Uterus (tissue), 4 donors: ENCODE results near the gene NPTX1. TPM values are rescaled to one million over a fixed set of nuclear protein-coding genes. Genes with fewer than 3 reads are reported as not detected.

Source experiments
- DNase-seq, 2 donors: peaks; one replicate each; pipeline ENCODE4 v3.0.0-alpha.2; 2019 to 2020
- H3K27ac ChIP-seq, 2 donors: fragments of 200-600 bp; sonication (generic); 1 replicate in 1 of 2; 2 replicates in 1 of 2; pipeline ENCODE4 v1.5.1; 2016 to 2018
- H3K27me3 ChIP-seq, 2 donors: fragments of 200-600 bp; sonication (generic); one replicate each; pipeline ENCODE4 v1.5.1; 2018 to 2019; ENCODE audit warnings: control low read depth in 1 of 2
- H3K36me3 ChIP-seq, 2 donors: fragments of 200-600 bp; sonication (generic); one replicate each; pipeline ENCODE4 v1.5.1; 2019; ENCODE audit warnings: control low read depth in 1 of 2
- H3K4me1 ChIP-seq, 2 donors: fragments of 200-600 bp; sonication (generic); one replicate each; pipeline ENCODE4 v1.5.1; 2018 to 2019; ENCODE audit warnings: control low read depth in 1 of 2
- H3K4me3 ChIP-seq, 2 donors: fragments of 200-600 bp; sonication (generic); 1 replicate in 1 of 2; 2 replicates in 1 of 2; pipeline ENCODE4 v1.5.1; 2018 to 2019; ENCODE audit warnings: mild to moderate bottlenecking in 1 of 2
- H3K9me3 ChIP-seq, 2 donors: fragments of 200-600 bp; sonication (generic); one replicate each; pipeline ENCODE4 v1.5.1; 2019; ENCODE audit warnings: control low read depth in 1 of 2
- CTCF ChIP-seq, 4 experiments: fragments of 200-600 bp in 2 of 4; fragments of 450-650 bp in 2 of 4; sonication (generic) in 2 of 4; IDR thresholded peaks; one replicate each; pipeline ENCODE4 v1.5.1; 2016 to 2019; ENCODE audit warnings: antibody characterized with exemption in 4 of 4, mild to moderate bottlenecking in 2 of 4, moderate library complexity in 1 of 4
- POLR2A ChIP-seq, 2 donors: fragments of 450-650 bp; IDR thresholded peaks; one replicate each; pipeline ENCODE4 v1.6.1; 2016; ENCODE audit warnings: antibody characterized with exemption in 2 of 2, mild to moderate bottlenecking in 1 of 2, moderate library complexity in 1 of 2
- intact Hi-C: fragments of 100-400 bp; cut with DNase I; formaldehyde crosslinking; loops from one replicate; pipeline ENCODE4 v1.15.1; 2023; ENCODE audit warnings: low total_unique reads
- microRNA-seq: library from miRNA; unstranded; fragments of <30 nt; microRNA quantifications from one replicate; pipeline ENCODE4, GENCODE V29; 2016; ENCODE audit warnings: borderline microRNAs expressed, borderline replicate concordance
- small RNA-seq: library from RNA; depleted of rRNA; stranded (forward); fragments of <200 nt; gene quantifications from one replicate; pipeline ENCODE3, GENCODE V24; 2016
- total RNA-seq, 4 donors: library from RNA; depleted of rRNA in 3 of 4; stranded (reverse); fragments of >200 nt in 3 of 4; gene quantifications; one replicate each; pipeline versions ENCODE4 v1.1.0 to v1.2.4, GENCODE V29; 2014 to 2023
- donor health status: DM: yes; HTN: yes; CAD: no.

NPTX1 gene
- total RNA-seq, 4 donors from 2014 or later: 1.6 to 2.1 TPM; not detected in 2

- Histone ChIP-seq H3K4me3 (no peak overlapping the region), H3K4me1 (peaks cover 4 to 7% of the 10 kb centered on the region in 2 donors), H3K27me3 (no peaks in the 10 kb centered on the region), H3K27ac (no peak overlapping the region), H3K9me3 (no peaks in the 10 kb centered on the region), H3K36me3 (no peaks in the 10 kb centered on the region)
- intact Hi-C loops: no loop called here
- TF ChIP-seq POLR2A (IDR thresholded peaks at IDR 0.05) (no peak), CTCF (IDR thresholded peaks at IDR 0.05) (no peak)
- DNase-seq: no peak
Measured at GRCh38 chr17:80419255-80419654, 57.2 kb downstream of the NPTX1 start.

DNA sequence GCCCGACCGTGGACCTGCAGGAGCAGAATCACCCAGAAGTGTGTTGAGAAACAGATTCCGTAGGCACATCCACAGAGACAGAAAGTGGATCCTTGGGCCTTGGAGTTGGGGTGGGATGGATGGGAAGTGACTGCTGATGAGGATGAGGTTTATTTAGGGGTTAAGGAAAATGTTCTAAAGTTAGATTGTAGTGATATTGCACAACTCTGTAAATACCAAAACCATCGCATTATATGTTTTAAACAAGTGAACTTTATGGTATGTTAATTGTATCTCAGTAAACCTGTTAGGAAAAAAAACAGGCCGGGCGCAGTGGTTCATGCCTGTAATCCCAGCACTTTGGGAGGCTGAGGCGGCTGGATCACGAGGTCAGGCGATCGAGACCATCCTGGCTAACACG is 57.8 kb downstream of the NPTX1 start:
- DNase-seq: no peak
- Histone ChIP-seq H3K4me3 (no peak overlapping the region), H3K36me3 (no peaks in the 10 kb centered on the region), H3K9me3 (no peaks in the 10 kb centered on the region), H3K27me3 (no peaks in the 10 kb centered on the region), H3K27ac (no peak overlapping the region), H3K4me1 (peaks cover 4 to 7% of the 10 kb centered on the region in 2 donors)
- intact Hi-C loops: no loop called here
- TF ChIP-seq POLR2A (IDR thresholded peaks at IDR 0.05) (no peak), CTCF (IDR thresholded peaks at IDR 0.05) (no peak)

Small RNAs within 50 kb of the gene (microRNA-seq; reads per million reads assigned to microRNA genes)
- not detected for gene MIR4730

Small RNAs within 50 kb of the gene (small RNA-seq; reads per million reads assigned to genes)
- not detected for gene AC120024.2
- gene AC120024.3: not detected
- gene MIR4730: not detected

Other genes with a start within 250 kb of the NPTX1 start
- gene RNF213, start 215.8 kb downstream of the NPTX1 start, total RNA-seq: 100 to 1,000 TPM in 3 of 4 donors, 10 to 100 TPM in 1; 90.5 to 186 (median 142) TPM
- gene ENDOV, start 61.4 kb downstream of the NPTX1 start, total RNA-seq: 10 to 100 TPM in 3 of 4 donors, 1 to 10 TPM in 1; 9.5 to 33.3 (median 18.5) TPM
- gene RPTOR, start 68.2 kb upstream of the NPTX1 start, total RNA-seq: 10 to 100 TPM; 19.0 to 48.3 (median 27.3) TPM